A172 (cell line): ENCODE measurements around the gene COL4A1. TPM values are rescaled to one million over a fixed set of nuclear protein-coding genes. Genes with fewer than 3 reads are reported as not detected.

Experiments
- DNase-seq: peaks from one replicate; pipeline ENCODE4 v3.0.0-alpha.2; 2015; ENCODE audit warnings: low spot score
- total RNA-seq: library from RNA; depleted of rRNA; stranded (reverse); fragments of >200 nt; shearing (Covaris generic); gene quantifications from 2 replicates; pipeline ENCODE4 v1.2.3, GENCODE V29; 2014

The COL4A1 gene
- total RNA-seq, 1 experiment from 2014 or later: 221 TPM

GRCh38 chr13:110309661-110310524 lies 2.9 kb upstream of the COL4A1 start:
- no peak for DNase-seq

- peak; percentile 39 for DNase-seq
Observed at GRCh38 chr13:110308656-110309359, 1.9 kb upstream of the COL4A1 start.

- DNase-seq: peak; percentile 58
Observed at GRCh38 chr13:110307767-110308655, 1.1 kb upstream of the COL4A1 start.

GRCh38 chr13:110306340-110306959 lies 507 bp downstream of the COL4A1 start:
- DNase-seq: no peak

DNA sequence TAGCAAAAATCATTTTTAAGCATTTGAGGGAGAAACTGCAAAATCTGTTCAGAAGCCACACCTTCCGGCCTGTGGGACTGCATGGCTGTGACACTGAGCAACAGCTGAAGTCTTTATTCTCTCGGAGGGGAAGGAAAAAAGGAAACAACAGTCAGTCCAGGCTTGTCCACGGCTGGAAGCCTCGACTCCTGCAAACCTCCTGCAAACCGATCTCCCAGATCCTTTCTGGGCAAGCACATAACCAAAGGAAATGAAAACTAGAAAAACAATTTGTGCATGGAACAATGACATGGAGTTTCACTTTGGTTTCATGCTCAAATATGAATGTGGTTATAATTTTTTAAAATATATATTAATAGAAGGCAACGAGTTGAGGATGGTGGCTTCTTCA lies 1.0 kb downstream of the COL4A1 start:
- peak; percentile 34 for DNase-seq

GRCh38 chr13:110305544-110305943 lies 1.4 kb downstream of the COL4A1 start:
- DNase-seq: no peak

GRCh38 chr13:110305001-110305400 lies 2.0 kb downstream of the COL4A1 start:
- no peak for DNase-seq

GRCh38 chr13:110304256-110304655 lies 2.7 kb downstream of the COL4A1 start:
- DNase-seq: peak; percentile 35

GRCh38 chr13:110303644-110304043 lies 3.3 kb downstream of the COL4A1 start:
- DNase-seq: no peak

- no peak for DNase-seq
Observed at GRCh38 chr13:110302997-110303396, 4.0 kb downstream of the COL4A1 start.

- peak; percentile 68 for DNase-seq
Observed at GRCh38 chr13:110301606-110302553, 5.1 kb downstream of the COL4A1 start.

DNA sequence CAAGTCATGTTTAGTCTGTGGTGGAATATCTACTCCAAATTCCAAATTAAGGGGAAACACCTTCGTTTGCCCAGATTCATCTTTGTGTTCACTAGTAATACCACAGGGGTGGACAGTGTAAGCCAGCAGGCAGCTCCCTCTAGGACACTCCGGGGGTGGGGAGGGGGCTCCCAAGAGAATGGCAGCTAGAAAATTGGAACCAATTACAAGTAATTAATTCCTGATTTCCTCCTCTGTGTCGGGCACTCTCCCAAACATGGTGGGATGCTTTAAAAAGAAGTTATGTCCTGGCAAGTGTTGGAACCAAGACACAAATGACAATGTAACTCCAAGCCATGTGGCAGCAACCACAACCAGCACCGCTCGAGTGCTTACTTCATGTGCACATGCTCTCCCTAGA lies 5.9 kb downstream of the COL4A1 start:
- DNase-seq: no peak

DNA sequence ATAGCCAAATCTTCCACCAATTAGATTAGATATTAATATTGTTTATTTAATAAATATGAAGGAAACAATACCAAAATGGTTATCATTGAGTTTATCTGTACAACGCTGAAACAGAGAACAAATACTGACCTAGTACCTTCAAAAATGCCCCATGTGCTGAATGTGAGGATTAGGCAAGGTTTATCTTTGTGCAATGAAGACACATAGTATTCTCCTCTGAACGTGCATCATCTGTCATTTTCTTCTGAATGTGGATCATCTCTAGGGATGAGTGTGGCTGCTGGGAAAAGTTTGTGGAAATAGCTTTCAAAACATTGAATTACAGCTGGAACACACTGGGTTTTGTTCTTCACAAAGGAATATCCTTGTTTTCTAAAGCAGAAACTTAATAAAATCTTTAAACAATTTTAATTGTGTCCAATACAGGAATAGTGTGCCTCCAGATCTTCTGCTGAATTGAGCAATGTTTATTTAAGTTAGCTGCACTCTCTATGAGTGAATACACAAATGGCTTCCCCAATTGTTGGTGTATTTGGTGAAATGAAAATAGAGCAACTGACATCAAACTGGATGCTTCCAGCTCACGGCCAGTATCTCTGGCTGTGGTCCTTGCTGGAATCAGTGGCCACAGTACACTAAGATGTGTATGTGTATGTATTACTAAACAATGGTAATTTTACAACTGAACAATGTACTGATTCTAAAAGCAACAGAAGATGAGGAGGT lies 6.7 kb downstream of the COL4A1 start:
- no peak for DNase-seq

- no peak for DNase-seq
Observed at GRCh38 chr13:110299283-110299840, 7.6 kb downstream of the COL4A1 start.

GRCh38 chr13:110298505-110299282 lies 8.3 kb downstream of the COL4A1 start:
- no peak for DNase-seq

DNA sequence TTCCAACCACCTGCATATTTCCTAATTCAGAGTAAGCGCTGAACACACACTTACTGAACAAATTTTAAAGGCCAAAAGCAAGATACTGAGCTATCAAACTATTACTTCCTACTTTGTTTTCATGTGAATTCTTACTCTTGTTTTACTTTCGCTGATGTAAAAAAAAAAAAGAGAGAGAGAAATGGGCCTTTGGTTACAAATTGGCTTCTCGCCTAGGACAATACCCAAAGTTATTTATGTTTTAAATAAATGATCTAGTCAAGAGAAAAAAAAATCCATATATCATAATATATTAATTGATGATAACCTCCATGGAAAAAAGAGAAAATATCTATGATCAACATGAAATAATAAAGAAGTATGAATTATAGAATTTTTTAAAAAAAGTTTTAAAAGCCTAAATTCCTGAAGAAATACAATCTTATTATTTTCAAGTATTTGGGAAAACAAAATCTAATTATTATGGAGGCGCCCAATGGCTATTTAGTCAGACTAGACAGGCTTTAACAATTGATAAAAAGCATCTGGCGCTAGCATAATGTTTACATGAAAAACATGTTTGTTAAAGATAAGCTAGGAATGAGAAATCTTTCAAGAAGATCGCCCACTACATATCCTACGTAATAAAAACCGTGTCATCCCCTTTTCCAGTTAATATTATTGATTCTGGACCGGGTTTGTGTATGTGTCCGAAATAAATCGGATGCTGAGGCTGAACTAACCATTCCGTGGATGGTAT lies 9.0 kb downstream of the COL4A1 start:
- no peak for DNase-seq

- no peak for DNase-seq
Observed at GRCh38 chr13:110297011-110297410, 9.9 kb downstream of the COL4A1 start.

DNA sequence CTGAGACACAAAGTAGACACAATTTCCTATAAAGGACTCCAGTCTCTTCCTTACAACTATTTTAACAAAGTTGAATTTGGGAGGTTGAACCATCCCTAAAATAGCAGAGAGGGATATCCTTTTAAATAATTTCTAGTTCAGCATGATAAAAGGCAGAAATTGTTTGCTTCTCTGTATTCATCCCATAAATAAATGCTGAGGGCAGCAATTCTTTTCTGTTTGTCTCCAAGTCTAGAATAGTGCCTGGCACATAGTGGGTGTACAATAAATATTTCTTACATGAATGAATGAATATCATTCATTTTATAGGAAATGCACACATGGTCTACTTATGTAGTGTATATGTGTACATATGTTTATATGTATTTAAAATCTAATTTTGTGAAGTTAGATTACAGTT lies 12.3 kb downstream of the COL4A1 start:
- DNase-seq: no peak
